Measurements from ENCODE around the gene XIST. TPM values are rescaled to one million over a fixed set of nuclear protein-coding genes. Genes with fewer than 3 reads are reported as not detected.
A peak's percentile ranks its signal among the peaks of the same experiment; 100 is the strongest.

Gene XIST
- total RNA-seq, 1 donor, result 88.5 TPM

DNA sequence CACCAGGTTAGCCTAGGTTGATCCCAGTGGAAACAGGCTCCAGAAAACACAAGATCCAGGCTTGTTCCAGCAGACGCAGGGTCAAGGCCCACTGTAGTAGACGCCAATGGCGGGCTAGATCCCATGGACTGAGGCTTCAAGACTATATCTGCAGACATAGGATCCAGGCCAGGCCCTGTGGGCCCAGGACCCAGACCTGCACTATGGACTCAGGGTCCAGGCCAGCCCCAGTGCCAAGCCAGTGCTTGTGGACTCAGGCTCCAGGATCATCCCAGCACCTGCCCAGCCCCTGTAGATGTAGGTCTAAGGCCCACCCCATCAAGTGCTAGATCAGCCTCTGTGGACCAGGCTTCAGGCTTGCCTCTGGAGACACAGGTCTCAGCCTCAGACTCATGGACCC lies 11.3 kb upstream of the XIST start:
- TF ChIP-seq CTCF (IDR thresholded peaks at IDR 0.05; ENCODE audit: insufficient read depth, low read depth, low read length), result no peak
- DNase-seq (ENCODE audit: low read depth), result no peak
- H3K4me3 ChIP-seq (ENCODE audit: low read depth, low read length), result no peak overlapping the region

DNA sequence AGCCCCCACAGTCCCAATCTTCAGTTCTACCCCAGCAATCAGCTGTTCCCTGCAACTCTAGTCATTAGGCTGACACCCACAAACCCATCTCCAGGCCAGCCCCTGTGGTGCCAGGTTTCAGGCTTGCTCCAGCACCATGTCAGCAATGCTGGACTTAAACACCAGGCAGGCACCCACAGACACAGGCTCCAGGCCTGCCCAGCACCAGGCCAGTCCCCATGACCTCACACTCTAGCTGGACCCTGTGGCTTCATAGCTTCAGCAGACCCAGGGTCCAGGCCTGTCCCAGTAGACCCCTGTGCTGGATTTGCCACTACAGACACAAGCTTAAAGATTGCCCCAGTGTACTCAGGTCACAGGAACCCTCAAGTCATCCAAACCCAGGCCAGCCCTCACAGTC lies 10.8 kb upstream of the XIST start:
- TF ChIP-seq CTCF (IDR thresholded peaks at IDR 0.05; ENCODE audit: insufficient read depth, low read depth, low read length), result no peak
- no peak overlapping the region for H3K4me3 ChIP-seq (ENCODE audit: low read depth, low read length)
- no peak for DNase-seq (ENCODE audit: low read depth)

- no peak overlapping the region for H3K4me3 ChIP-seq (ENCODE audit: low read depth, low read length)
- no peak for TF ChIP-seq CTCF (IDR thresholded peaks at IDR 0.05; ENCODE audit: insufficient read depth, low read depth, low read length)
- DNase-seq (ENCODE audit: low read depth), result no peak
Observed at GRCh38 chrX:73859622-73860021, 7.1 kb upstream of the XIST start.

- peak; percentile 73 for DNase-seq (ENCODE audit: low read depth)
Observed at GRCh38 chrX:73855546-73855945, 3.0 kb upstream of the XIST start.

DNA sequence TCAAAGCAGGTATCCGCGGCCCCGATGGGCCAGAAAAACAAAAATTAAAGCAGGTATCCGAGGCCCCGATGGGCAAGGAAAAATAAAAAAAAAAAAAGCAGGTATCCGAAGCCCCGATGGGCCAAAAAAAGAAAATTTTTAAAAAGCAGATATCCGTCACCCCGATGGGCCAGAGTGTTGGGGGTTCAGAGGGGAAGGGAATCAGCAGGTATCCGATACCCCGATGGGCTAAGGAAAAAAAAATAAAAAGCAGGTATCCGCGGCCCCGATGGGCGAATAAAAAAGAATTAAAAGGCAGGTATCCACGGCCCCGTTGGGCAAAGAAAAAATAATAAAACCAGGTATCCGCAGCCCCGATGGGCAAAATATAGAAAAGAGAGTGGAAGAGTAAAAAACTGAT lies 492 bp downstream of the XIST start:
- TF ChIP-seq CTCF (IDR thresholded peaks at IDR 0.05; ENCODE audit: insufficient read depth, low read depth, low read length), result no peak
- no peak for DNase-seq (ENCODE audit: low read depth)

More at GRCh38 chrX:73855546-73855945, 3.0 kb upstream of the XIST start:
- H3K4me3 ChIP-seq (ENCODE audit: low read depth, low read length), result no peak overlapping the region
- peak; percentile 73 for TF ChIP-seq CTCF (IDR thresholded peaks at IDR 0.05; ENCODE audit: insufficient read depth, low read depth, low read length)

GRCh38 chrX:73851014-73852009 lies 1.2 kb downstream of the XIST start:
- peak overlapping the region; percentile 62 for H3K4me3 ChIP-seq (ENCODE audit: low read depth, low read length)
- DNase-seq (ENCODE audit: low read depth), result peak; percentile 85
- no peak for TF ChIP-seq CTCF (IDR thresholded peaks at IDR 0.05; ENCODE audit: insufficient read depth, low read depth, low read length)

More for the DNA sequence above, 492 bp downstream of the XIST start:
- H3K4me3 ChIP-seq (ENCODE audit: low read depth, low read length), result peak overlapping the region; percentile 62
